Superior temporal gyrus (tissue), 1 donor: ENCODE results near the gene AOAH.
"Not testable (repeated sequence)": the region's sequence is repeated elsewhere in the genome, so short reads cannot be mapped to it uniquely, and the experiment has no call there.

Source experiments
- DNase-seq: peaks from one replicate; pipeline ENCODE4 v3.0.0-alpha.2; 2016; ENCODE audit errors: extremely low spot score

The AOAH gene

GRCh38 chr7:36507475-36508440 lies 216.5 kb downstream of the AOAH start:
- DNase-seq: no peak

GRCh38 chr7:36506820-36507219 lies 217.5 kb downstream of the AOAH start:
- DNase-seq: no peak

- DNase-seq: no peak
Observed at GRCh38 chr7:36506130-36506798, 218.0 kb downstream of the AOAH start.

DNA sequence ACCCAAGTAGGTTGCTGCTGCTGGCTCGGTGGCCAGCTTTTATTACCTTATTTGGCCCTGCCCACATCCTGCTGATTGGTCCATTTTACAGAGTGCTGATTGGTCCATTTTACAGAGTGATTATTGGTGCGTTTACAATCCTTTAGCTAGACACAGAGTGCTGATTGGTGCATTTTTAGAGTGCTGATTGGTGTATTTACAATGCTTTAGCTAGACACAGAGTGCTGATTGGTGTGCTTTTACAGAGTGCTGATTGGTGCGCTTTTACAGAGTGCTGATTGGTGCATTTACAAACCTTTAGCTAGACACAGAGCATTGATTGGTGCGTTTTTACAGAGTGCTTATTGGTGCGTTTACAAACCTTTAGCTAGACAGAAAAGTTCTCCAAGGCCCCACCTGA lies 219.7 kb downstream of the AOAH start:
- not testable (repeated sequence) for DNase-seq

GRCh38 chr7:36504216-36504615 lies 220.1 kb downstream of the AOAH start:
- DNase-seq: not testable (repeated sequence)

DNA sequence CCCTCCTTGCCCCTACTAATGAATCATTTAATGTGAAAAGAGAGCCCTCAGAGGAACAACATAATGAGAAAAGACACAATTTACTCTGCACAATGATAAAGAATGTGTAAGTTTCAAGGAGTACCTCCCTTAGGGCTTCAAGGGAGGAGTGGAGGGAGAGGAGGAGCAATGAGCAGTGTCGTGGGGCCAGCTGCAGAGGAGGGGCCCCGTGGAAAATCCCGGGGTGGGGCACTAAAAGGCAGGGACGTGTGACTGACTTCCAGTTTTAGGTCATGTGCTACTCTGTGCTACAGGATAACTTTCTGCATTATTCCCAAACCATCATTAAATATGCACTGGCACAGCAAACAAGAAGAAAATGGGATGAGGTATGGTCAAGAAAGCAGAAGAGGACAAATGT lies 226.5 kb downstream of the AOAH start:
- no peak for DNase-seq

- not testable (repeated sequence) for DNase-seq
Observed at GRCh38 chr7:36497176-36497575, 227.1 kb downstream of the AOAH start.

DNA sequence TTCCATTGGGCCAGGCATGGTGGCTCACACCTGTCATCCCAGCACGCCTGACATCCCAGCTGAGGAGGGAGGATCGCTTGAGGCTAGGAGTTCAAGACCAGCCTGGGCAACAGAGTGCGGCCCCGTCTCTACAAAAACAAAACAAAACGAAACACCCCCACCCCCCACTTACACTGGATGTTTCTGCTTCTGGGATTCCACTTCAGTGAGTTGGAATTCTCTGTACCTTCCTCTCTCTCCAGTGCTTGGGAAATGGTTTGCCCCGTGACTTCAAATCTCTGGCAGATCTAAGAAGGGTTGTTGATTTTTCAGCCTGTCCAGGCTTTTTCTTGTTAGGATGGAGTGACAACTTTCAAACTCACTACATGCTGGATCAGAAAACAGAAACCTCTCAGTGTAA lies 227.7 kb downstream of the AOAH start:
- DNase-seq: no peak

DNA sequence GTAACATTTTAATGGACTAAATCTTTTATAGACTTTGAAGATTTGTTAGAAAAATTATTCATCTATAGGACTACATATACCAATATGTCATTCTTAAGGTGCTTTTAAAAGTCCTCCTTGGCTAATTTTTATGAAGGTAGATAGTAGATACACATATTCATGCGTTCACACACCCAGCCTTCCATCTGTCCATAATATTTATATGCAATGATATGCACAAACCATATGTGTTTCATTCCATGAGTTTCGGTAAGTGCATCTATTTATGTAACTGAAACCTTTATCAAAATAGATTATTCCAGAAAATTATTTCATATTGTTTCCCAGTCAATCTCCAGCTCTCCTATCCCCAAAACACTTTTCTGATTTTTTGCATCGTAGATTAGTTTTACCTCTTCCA lies 233.0 kb downstream of the AOAH start:
- no peak for DNase-seq

- DNase-seq: no peak
Observed at GRCh38 chr7:36490419-36490830, 233.9 kb downstream of the AOAH start.

DNA sequence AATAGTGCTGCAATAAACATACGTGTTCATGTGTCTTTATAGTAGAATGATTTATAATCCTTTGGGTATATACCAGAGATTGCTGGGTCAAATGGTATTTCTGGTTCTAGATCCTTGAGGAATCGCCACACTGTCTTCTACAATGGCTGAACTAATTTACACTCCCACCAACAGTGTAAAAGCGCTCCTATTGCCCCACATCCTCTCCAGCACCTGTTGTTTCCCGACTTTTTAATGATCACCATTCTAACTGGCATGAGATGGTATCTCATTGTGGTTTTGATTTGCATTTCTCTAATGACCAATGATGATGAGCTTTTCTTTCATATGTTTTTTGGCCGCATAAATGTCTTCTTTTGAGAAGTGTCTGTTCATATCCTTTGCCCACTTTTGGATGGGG lies 235.6 kb downstream of the AOAH start:
- DNase-seq: not testable (repeated sequence)

DNA sequence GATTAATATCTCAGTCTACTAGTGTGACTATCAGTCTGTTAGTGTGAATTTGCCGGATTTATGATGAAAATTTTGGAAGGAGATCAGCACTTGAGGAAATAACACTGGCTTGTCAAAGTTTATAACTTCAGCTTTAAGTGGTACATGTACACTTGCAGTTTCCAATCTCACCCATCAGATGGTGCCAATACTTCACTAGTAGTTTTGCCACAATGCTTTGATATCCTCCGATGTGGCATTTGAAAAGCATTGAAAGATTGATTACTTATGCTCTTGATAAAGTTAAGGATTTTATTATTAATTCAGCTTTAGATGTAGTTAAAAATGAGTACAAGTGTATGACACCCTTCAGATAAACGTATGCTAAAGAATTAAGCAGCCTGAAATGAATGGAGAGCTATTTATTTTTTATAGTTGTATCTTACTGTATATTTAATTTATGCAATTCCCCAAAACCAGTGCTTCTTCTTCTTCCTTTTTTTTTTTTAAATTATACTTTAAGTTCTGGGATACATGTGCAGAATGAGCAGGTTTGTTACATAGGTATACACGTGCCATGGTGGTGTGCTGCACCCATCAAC lies 236.4 kb downstream of the AOAH start:
- DNase-seq: peak; percentile 94

DNA sequence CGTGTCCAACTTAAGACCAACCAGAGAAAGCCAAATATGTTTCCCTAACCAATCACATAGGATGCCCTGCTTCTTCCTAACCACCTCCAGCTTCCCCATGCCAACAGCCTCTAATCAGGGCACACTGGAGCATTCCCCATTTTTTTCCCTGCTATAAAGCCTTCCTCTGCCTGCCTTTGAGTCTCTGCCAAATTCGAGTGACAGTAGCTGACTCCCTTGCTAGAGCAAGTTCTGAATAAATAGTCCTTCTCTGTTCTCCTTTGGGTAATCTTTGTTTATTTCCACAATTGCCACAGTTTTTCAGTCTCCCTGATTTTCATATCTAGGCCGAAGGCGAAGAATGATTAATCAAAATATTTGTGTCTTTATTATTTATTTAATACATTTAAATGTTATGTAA lies 238.0 kb downstream of the AOAH start:
- peak; percentile 65 for DNase-seq

- DNase-seq: no peak
Observed at GRCh38 chr7:36484265-36484664, 240.0 kb downstream of the AOAH start.

DNA sequence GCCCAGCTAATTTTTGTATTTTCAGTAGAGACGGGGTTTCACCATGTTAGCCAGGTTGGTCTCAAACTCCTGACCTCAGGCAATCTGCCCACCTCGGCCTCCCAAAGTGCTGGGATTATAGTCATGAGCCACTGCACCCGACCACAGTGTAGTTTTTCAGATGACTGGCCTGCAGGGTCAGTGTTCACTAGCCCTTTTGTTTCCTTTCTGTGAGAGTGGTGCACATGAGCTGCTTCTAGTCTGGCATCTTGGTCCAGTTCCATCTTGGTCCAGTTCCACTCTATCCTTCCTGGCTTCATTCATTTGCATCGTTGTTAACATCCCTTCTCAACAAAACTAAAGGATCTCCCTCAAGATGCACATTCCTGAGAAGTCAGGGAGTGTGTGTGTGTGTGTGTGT lies 240.4 kb downstream of the AOAH start:
- peak; percentile 83 for DNase-seq

DNA sequence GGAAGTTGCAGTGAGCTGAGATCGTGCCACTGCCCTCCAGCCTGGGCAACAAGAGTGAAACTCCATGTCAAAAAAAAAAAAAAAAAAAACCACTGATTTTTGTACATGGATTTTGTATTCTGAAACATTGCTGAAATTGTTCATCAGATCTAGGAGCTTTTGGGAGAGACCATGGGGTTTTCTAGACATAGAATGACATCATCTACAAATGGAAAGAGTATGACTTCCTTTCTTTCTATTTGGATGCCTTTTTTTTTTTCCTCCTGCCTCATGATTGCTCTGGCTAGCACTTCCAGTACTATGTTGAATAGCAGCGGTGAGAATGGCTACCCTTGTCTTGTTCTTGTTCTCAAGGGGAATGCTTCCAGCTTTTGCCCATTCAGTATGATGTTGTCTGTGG lies 245.5 kb downstream of the AOAH start:
- DNase-seq: no peak

- no peak for DNase-seq
Observed at GRCh38 chr7:36475381-36475780, 248.9 kb downstream of the AOAH start.

- DNase-seq: no peak
Observed at GRCh38 chr7:36475011-36475342, 249.3 kb downstream of the AOAH start.

DNA sequence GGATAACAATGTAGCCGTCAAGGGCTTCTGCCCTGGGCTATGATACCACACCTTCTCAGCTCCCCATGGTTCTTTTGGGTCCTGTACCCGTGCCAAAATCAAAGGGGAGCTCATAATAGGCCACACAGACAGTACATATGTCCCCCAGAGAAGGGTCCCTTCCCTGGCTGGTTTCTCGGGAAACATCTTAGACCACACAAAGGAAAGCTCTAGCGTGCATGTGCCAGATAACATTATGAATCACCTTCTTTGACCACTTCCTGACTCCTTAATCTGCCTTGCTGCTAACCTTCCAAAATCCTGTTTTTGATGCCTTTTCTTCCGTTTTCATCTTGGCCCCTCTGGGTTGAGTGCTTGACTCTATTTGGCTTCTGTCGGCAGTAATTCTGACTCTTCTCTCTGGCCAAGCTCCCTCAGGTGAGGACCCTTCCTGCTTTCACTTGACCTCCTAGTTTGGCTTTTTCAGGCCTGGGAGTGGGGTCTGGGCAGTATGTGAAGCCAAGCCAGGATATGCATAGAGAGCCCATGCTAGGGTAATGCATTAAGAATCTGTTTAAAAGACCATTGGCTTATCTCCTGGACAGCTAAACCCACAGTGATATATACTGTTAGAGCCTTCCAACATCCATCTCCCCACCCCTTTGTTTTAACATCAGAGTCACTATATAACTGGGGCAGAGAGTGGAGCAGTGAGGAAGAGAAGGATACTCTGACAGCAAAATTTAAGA lies 249.8 kb downstream of the AOAH start:
- no peak for DNase-seq

- peak; percentile 77 for DNase-seq
Observed at GRCh38 chr7:36473454-36474282, 250.6 kb downstream of the AOAH start.

- no peak for DNase-seq
Observed at GRCh38 chr7:36472141-36472729, 252.1 kb downstream of the AOAH start.
